H1 (cell line): Measurements from ENCODE around the gene MUC13. TPM values are rescaled to one million over a fixed set of nuclear protein-coding genes. Genes with fewer than 3 reads are reported as not detected.

Experiments
- CTCF ChIA-PET: fragments of 300-600 bp; sonication (Branson Sonifier 250); formaldehyde crosslinking; loops from one replicate; lab custom pipeline; 2021; ENCODE audit not compliant: partially characterized antibody; lab: Charles Lee
- POLR2A ChIA-PET: fragments of 300-600 bp; sonication (Branson Sonifier 250); formaldehyde crosslinking; loops from one replicate; lab custom pipeline; 2021; ENCODE audit warnings: inconsistent platforms; ENCODE audit not compliant: partially characterized antibody; lab: Charles Lee
- DNase-seq, 2 experiments: peaks; one replicate each; pipeline versions ENCODE4 v3.0.0 to v3.0.0-alpha.2; 2010 to 2022; ENCODE audit warnings: low spot score in 2 of 2, low read depth in 1 of 2, mixed read lengths in 1 of 2
- FAIRE-seq: peaks from 2 replicates; lab custom pipeline; 2011; peaks lifted over from hg19 to GRCh38; lab: Jason Lieb, UNC
- H2AFZ ChIP-seq: 2 replicates; pipeline ENCODE4 v1.8.1; 2012; ENCODE audit warnings: low read length, inconsistent platforms
- H2AK5ac ChIP-seq: 2 replicates; pipeline ENCODE4 v1.6.1; 2013; ENCODE audit warnings: low read depth, low read length
- H2BK120ac ChIP-seq: replicated peaks from 2 replicates; pipeline ENCODE3; 2013; ENCODE audit warnings: low read depth, low read length, inconsistent platforms
- H2BK12ac ChIP-seq: 2 replicates; pipeline ENCODE4 v1.6.1; 2013; ENCODE audit warnings: low read depth, low read length
- H2BK15ac ChIP-seq: 2 replicates; pipeline ENCODE4 v1.6.1; 2013; ENCODE audit warnings: low read length
- H2BK20ac ChIP-seq: 2 replicates; pipeline ENCODE4 v1.6.1; 2013; ENCODE audit warnings: low read length
- H2BK5ac ChIP-seq: 2 replicates; pipeline ENCODE4 v1.6.1; 2013; ENCODE audit warnings: low read depth, low read length
- H3K14ac ChIP-seq: 2 replicates; pipeline ENCODE4 v1.6.1; 2013; ENCODE audit warnings: inconsistent platforms; ENCODE audit not compliant: insufficient read length
- H3K18ac ChIP-seq: 2 replicates; pipeline ENCODE4 v1.6.1; 2013; ENCODE audit warnings: low read length; ENCODE audit errors: extremely low read depth
- H3K23ac ChIP-seq: 2 replicates; pipeline ENCODE4 v1.6.1; 2013; ENCODE audit warnings: inconsistent platforms; ENCODE audit not compliant: insufficient read length
- H3K23me2 ChIP-seq: 2 replicates; pipeline ENCODE4 v1.6.1; 2013; ENCODE audit warnings: low read depth, low read length
- H3K27ac ChIP-seq: 2 replicates; pipeline ENCODE4 v1.6.1; 2011; ENCODE audit warnings: low read depth, low read length, inconsistent platforms
- H3K27me3 ChIP-seq, 4 experiments: replicated peaks in 1 of 4; 1 replicate in 1 of 4; 2 replicates in 3 of 4; pipeline versions ENCODE4 v1.6.1 to v1.8.1; 2011 to 2013; ENCODE audit warnings: low read length in 3 of 4, mild to moderate bottlenecking in 3 of 4, inconsistent platforms in 2 of 4, mixed read lengths in 2 of 4, moderate library complexity in 1 of 4; ENCODE audit not compliant: control insufficient read depth in 3 of 4, insufficient read depth in 3 of 4; ENCODE audit errors: extremely low read depth in 1 of 4
- H3K36me3 ChIP-seq, 4 experiments: 2 replicates each; pipeline versions ENCODE4 v1.6.1 to v1.8.1; 2011 to 2013; ENCODE audit warnings: mild to moderate bottlenecking in 4 of 4, low read length in 3 of 4, moderate library complexity in 2 of 4, control low read depth in 1 of 4, inconsistent platforms in 1 of 4; ENCODE audit not compliant: insufficient read depth in 4 of 4, control insufficient read depth in 2 of 4
- H3K4ac ChIP-seq: replicated peaks from 2 replicates; pipeline ENCODE3; 2013; ENCODE audit warnings: low read length, low read depth, mixed read lengths, inconsistent platforms; ENCODE audit not compliant: insufficient read length
- H3K4me1 ChIP-seq, 4 experiments: replicated peaks in 1 of 4; 1 replicate in 1 of 4; 2 replicates in 3 of 4; pipeline versions ENCODE4 v1.6.1 to v1.8.1; 2011 to 2013; ENCODE audit warnings: low read length in 3 of 4, inconsistent platforms in 2 of 4, mixed read lengths in 1 of 4; ENCODE audit not compliant: insufficient read depth in 4 of 4, control insufficient read depth in 3 of 4
- H3K4me2 ChIP-seq, 2 experiments: 2 replicates each; pipeline versions ENCODE4 v1.6.1 to v1.8.1; 2011 to 2013; ENCODE audit warnings: low read depth in 2 of 2, low read length in 2 of 2, control low read depth in 1 of 2, inconsistent platforms in 1 of 2, mild to moderate bottlenecking in 1 of 2; ENCODE audit not compliant: insufficient read depth in 1 of 2
- H3K4me3 ChIP-seq, 4 experiments: fragments of 200-600, 300-600 bp in 1 of 4; sonication (generic), shearing (Covaris generic), sonication (Bioruptor Twin) in 1 of 4; 2 replicates each; pipeline versions ENCODE4 v1.5.1 to v1.8.1; 2011 to 2016; ENCODE audit warnings: low read length in 4 of 4, low read depth in 3 of 4, control low read depth in 2 of 4, inconsistent platforms in 2 of 4, mild to moderate bottlenecking in 2 of 4, mixed read lengths in 1 of 4, moderate library complexity in 1 of 4; ENCODE audit not compliant: insufficient read depth in 2 of 4; ENCODE audit errors: extremely low read depth in 1 of 4
- H3K56ac ChIP-seq: replicated peaks from 2 replicates; pipeline ENCODE3; 2013; ENCODE audit warnings: low read depth, mild to moderate bottlenecking, mixed read lengths, low read length, inconsistent platforms; ENCODE audit not compliant: insufficient read length
- H3K79me1 ChIP-seq: 2 replicates; pipeline ENCODE4 v1.6.1; 2013; ENCODE audit warnings: low read depth, low read length, control low read depth
- H3K79me2 ChIP-seq, 2 experiments: 2 replicates each; pipeline versions ENCODE4 v1.6.1 to v1.8.1; 2012 to 2013; ENCODE audit warnings: low read length in 2 of 2, mild to moderate bottlenecking in 2 of 2, inconsistent platforms in 1 of 2; ENCODE audit not compliant: insufficient read depth in 2 of 2, control insufficient read depth in 1 of 2
- H3K9ac ChIP-seq, 4 experiments: replicated peaks in 1 of 4; 1 replicate in 1 of 4; 2 replicates in 3 of 4; pipeline versions ENCODE4 v1.6.1 to v1.8.1; 2011 to 2013; ENCODE audit warnings: low read depth in 3 of 4, low read length in 3 of 4, control low read depth in 2 of 4, mild to moderate bottlenecking in 2 of 4, moderate library complexity in 2 of 4, inconsistent platforms in 1 of 4; ENCODE audit errors: extremely low read depth in 1 of 4
- H3K9me3 ChIP-seq, 2 experiments: 2 replicates each; pipeline versions ENCODE4 v1.6.1 to v1.8.1; 2012 to 2013; ENCODE audit warnings: mild to moderate bottlenecking in 2 of 2, moderate library complexity in 2 of 2, control low read depth in 1 of 2, inconsistent platforms in 1 of 2, low read depth in 1 of 2, low read length in 1 of 2, mixed read lengths in 1 of 2; ENCODE audit not compliant: insufficient read depth in 2 of 2
- H4K20me1 ChIP-seq, 2 experiments: replicated peaks in 1 of 2; 2 replicates each; pipeline versions ENCODE3 to v1.8.1; 2011 to 2013; ENCODE audit warnings: inconsistent platforms in 2 of 2, low read length in 2 of 2, mild to moderate bottlenecking in 1 of 2; ENCODE audit not compliant: insufficient read depth in 2 of 2, control insufficient read depth in 1 of 2
- H4K5ac ChIP-seq: 2 replicates; pipeline ENCODE4 v1.6.1; 2013; ENCODE audit warnings: low read length, low read depth, mixed read lengths, inconsistent platforms; ENCODE audit not compliant: insufficient read length
- H4K8ac ChIP-seq: 2 replicates; pipeline ENCODE4 v1.8.0; 2013; ENCODE audit warnings: mild to moderate bottlenecking, moderate library complexity, low read length, inconsistent platforms; ENCODE audit not compliant: insufficient read depth; ENCODE audit errors: extremely low read depth
- H4K91ac ChIP-seq: replicated peaks from 2 replicates; pipeline ENCODE3; 2013; ENCODE audit warnings: low read length, mixed read lengths, inconsistent platforms; ENCODE audit not compliant: insufficient read length
- ATF2 ChIP-seq: IDR thresholded peaks from 2 replicates; pipeline ENCODE4 v1.6.1; 2012; ENCODE audit warnings: low read length, inconsistent platforms
- BACH1 ChIP-seq: IDR thresholded peaks from 2 replicates; pipeline ENCODE4 v1.6.1; 2012; ENCODE audit warnings: low read length, improper control_type of control experiment
- BRCA1 ChIP-seq: IDR thresholded peaks from 2 replicates; pipeline ENCODE4 v1.6.1; 2012; ENCODE audit warnings: low read depth, low read length, improper control_type of control experiment
- CEBPB ChIP-seq: IDR thresholded peaks from 2 replicates; pipeline ENCODE4 v1.6.1; 2012; ENCODE audit warnings: low read depth, low read length
- GTF2F1 ChIP-seq: IDR thresholded peaks from 2 replicates; pipeline ENCODE4 v1.6.1; 2012; ENCODE audit warnings: low read depth, low read length, improper control_type of control experiment, borderline replicate concordance
- JUN ChIP-seq: IDR thresholded peaks from 2 replicates; pipeline ENCODE4 v1.6.1; 2011; ENCODE audit warnings: low read depth, mild to moderate bottlenecking, improper control_type of control experiment, low read length
- KDM4A ChIP-seq: IDR thresholded peaks from one replicate; pipeline ENCODE4 v1.7.1; 2012; ENCODE audit warnings: low read depth, mild to moderate bottlenecking, moderate library complexity, low read length, inconsistent platforms; ENCODE audit not compliant: severe bottlenecking
- POU5F1 ChIP-seq: IDR thresholded peaks from 2 replicates; pipeline ENCODE4 v1.6.1; 2011; ENCODE audit warnings: low read depth, mild to moderate bottlenecking, low read length, moderate library complexity
- RFX5 ChIP-seq: IDR thresholded peaks from 2 replicates; pipeline ENCODE4 v1.6.1; 2011; ENCODE audit warnings: low read depth, low read length, improper control_type of control experiment, borderline replicate concordance
- SIX5 ChIP-seq: IDR thresholded peaks from 2 replicates; pipeline ENCODE4 v1.6.1; 2011; ENCODE audit warnings: mild to moderate bottlenecking, low read depth, low read length
- USF2 ChIP-seq: IDR thresholded peaks from 2 replicates; pipeline ENCODE4 v1.6.1; 2011; ENCODE audit warnings: low read length, improper control_type of control experiment
- ZNF274 ChIP-seq: IDR thresholded peaks from 2 replicates; pipeline ENCODE4 v1.7.0; 2012; ENCODE audit warnings: low read length, borderline replicate concordance; ENCODE audit errors: extremely low read depth
- WGBS, 2 experiments: shearing (Covaris generic) in 1 of 2; methylation state at CpG; one replicate each; pipeline versions ENCODE4 v1.1.6 to v1.1.7; 2013 to 2015; ENCODE audit warnings: low lambda C conversion rate in 2 of 2, mixed read lengths in 2 of 2, inconsistent platforms in 1 of 2, low coverage in 1 of 2, missing lambda C conversion rate in 1 of 2; ENCODE audit not compliant: insufficient replicate concordance in 2 of 2, insufficient coverage in 1 of 2, insufficient read length in 1 of 2; ENCODE audit errors: extremely low coverage in 1 of 2, missing lambda C conversion rate in 1 of 2; 5-methylcytosine and 5-hydroxymethylcytosine counted together
- polyA plus RNA-seq, 7 experiments: library from polyadenylated mRNA; depleted of rRNA in 3 of 7; stranded (reverse) in 5 of 7; unstranded in 2 of 7; fragments of >200 nt in 5 of 7; fragments of 200-250 nt in 2 of 7; gene quantifications; 1 replicate in 5 of 7; 2 replicates in 1 of 7; 4 replicates in 1 of 7; pipeline versions ENCODE4 v1.2.1 to v1.2.3, GENCODE V29; 2011 to 2013; ENCODE audit warnings: missing spikeins in 2 of 7, mixed read lengths in 2 of 7
- total RNA-seq: library from RNA; stranded (reverse); fragmentation: NEBNext Ultra II Directional; extraction: Animal tissue kit (Norgen Biotek cat#: 25700); gene quantifications from 2 replicates; pipeline ENCODE4 v1.2.1, GENCODE V29; 2021

MUC13 gene
- total and polyA plus RNA-seq, 2 of the 8 experiments (the other 6 are each of a cell fraction or from before 2014, with no cell fraction given): not detected

- DNase-seq: no peak
- peaks cover 0 to 5% (median 0%) of the 10 kb centered on the region in 4 experiments; a peak in 1 of 7 replicates for H3K4me1 ChIP-seq
- no peak overlapping the region for H2BK120ac ChIP-seq
- H3K79me2 ChIP-seq: no peaks in the 10 kb centered on the region
- H3K56ac ChIP-seq: no peak overlapping the region
- no peak overlapping the region for H3K9ac ChIP-seq
- H4K5ac ChIP-seq: no peak overlapping the region
- no peak overlapping the region for H3K4me2 ChIP-seq
- no peaks in the 10 kb centered on the region for H3K9me3 ChIP-seq
- POLR2A ChIA-PET: no interaction called here
- no peak overlapping the region for H3K4me3 ChIP-seq
- H3K27me3 ChIP-seq: no peaks in the 10 kb centered on the region
- no peaks in the 10 kb centered on the region for H3K79me1 ChIP-seq
- FAIRE-seq: no peak
- no peaks in the 10 kb centered on the region for H3K36me3 ChIP-seq
- H4K91ac ChIP-seq: no peak overlapping the region
- H3K27ac ChIP-seq: no peak overlapping the region
- H2BK12ac ChIP-seq: no peak overlapping the region
- no peaks in the 10 kb centered on the region for H4K20me1 ChIP-seq
- no peak overlapping the region for H3K14ac ChIP-seq
- H3K23me2 ChIP-seq: no peaks in the 10 kb centered on the region
- no peak overlapping the region for H4K8ac ChIP-seq
- H3K23ac ChIP-seq: no peak overlapping the region
- CTCF ChIA-PET: interaction anchor here (1.0 to 1.5 kb wide), 5 partner anchors 20 to 36 kb away, joined by 3 to 6 read pairs (median 4); no protein-coding TSS in a partner anchor
- no peak overlapping the region for H2BK5ac ChIP-seq
- no peak overlapping the region for H3K18ac ChIP-seq
- H2BK15ac ChIP-seq: no peak overlapping the region
- H2BK20ac ChIP-seq: no peak overlapping the region
- no peak overlapping the region for H3K4ac ChIP-seq
- no peak overlapping the region for H2AK5ac ChIP-seq
- WGBS, 2 experiments: 94% methylated on average over 3 of the region's 3 CpGs; no CpG with 5 or more reads in 1 of the 2 experiments
- H2AFZ ChIP-seq: no peak overlapping the region
- no peak for TF ChIP-seq GTF2F1
- TF ChIP-seq POU5F1: no peak
- TF ChIP-seq SIX5: no peak
- TF ChIP-seq ZNF274: no peak
- no peak for TF ChIP-seq ATF2
- TF ChIP-seq USF2: no peak
- TF ChIP-seq CEBPB: no peak
- no peak for TF ChIP-seq BRCA1
- TF ChIP-seq RFX5: no peak
- TF ChIP-seq KDM4A: no peak
- no peak for TF ChIP-seq JUN
- TF ChIP-seq BACH1: no peak
Observed at GRCh38 chr3:124960105-124960504, 25.6 kb upstream of the MUC13 start.
